Embryonic facial prominence (tissue), 1 donor: ENCODE results near the gene FKRP.
A peak's percentile ranks its signal among the peaks of the same experiment; 100 is the strongest.
"Not testable (repeated sequence)": the region's sequence is repeated elsewhere in the genome, so short reads cannot be mapped to it uniquely, and the experiment has no call there.

Source experiments
- DNase-seq: peaks from one replicate; pipeline ENCODE4 v3.0.0-alpha.2; 2016; ENCODE audit errors: extremely low spot score

Gene FKRP

DNA sequence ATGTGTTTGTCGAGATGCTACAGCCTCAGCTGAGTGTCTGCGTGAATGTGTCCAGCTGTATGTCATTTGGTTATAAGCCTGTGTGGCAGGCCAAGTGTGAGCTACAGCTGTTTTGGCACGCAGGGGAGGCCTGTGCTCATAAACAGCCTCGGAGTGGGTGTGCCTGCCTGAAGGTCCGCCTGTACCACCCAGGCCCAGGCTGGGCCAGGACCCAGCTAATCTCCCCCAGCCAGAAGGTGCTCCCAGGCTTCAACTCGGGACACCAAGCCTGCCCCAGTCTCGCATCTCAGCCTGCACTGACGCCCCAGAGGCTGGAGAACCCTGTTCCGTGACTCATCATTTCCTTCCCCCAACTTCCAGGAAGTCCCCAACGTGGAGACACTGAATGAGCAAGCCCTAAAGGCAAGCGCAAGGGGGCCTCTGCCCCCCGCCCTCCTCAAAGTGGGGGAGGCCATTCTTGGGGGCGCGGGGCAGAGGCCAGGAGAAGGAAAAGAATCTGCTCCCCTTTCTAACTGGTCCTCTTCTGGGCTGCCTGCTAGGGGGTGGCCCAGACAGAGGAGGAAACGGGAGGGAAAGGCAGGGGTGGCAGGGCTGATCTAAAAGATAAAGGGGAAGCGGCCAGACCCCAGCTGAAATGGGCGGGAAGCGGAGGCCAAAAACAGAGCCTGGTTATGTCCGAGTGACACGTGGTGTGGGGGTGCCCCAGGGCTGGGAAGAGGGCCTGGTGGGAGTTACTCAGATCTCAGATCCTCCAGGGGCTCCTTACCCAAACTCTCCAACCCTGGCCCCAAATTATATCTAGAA, 40.6 kb downstream of the FKRP start:
- no peak for DNase-seq

DNA sequence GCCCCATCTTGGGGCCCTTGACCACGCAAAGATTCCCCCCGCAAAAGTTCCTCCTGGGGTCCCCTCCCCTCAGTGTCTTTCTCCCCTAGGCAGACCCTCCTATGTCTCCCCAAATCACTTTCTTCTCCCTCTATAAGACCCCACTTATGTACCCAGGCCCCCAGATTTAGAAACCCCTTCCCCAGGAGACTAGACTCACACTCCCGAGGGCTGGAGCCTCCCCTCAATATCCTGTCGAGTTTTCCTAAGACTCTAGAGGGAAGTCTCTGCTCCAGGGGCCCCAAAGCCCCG, 41.1 kb downstream of the FKRP start:
- no peak for DNase-seq

DNA sequence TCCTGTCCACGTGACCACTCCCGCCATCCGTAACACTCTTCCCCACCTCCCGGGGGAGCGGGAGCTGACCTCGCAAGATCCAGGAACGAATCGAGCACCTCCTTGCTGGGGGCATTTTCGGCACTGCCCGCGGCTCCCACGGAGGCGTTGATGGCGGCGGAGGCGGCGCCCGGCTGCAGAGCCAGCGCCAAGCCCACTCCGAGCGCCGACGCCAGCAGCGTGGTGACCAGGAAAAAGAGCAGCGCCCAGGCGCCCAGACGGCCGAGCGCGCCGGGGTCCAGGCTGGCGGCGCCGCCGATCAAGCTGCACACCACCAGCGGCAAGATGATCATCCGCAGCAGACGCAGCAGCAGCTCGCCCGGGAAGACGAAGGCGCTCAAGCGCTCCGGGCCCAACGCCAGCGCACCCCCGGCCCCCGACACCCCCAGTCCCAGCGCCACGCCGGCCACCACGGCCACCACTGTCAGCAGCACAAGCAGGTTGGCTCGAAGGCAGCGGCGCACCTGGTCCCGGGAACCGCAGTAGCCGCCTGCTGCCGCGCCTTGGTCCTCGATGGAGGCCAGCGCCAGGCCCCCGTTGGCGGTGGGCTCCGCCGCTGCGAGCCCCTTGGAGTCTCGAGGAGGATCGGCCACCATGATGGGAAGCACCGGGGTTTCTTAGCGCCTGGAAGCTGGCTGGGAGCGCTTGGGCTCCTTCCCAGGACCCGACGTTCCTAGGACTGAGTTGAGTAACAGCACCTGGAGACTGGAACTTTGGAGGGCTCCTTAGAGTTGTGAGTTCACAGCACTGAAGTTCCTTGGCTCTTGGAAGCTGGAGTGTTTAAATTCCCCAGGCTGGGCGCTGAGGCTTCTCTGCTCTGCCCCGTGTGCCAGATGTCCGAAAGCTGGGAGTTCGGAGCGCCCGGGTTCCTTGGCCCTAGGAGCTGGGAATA, 41.7 kb downstream of the FKRP start:
- no peak for DNase-seq

DNA sequence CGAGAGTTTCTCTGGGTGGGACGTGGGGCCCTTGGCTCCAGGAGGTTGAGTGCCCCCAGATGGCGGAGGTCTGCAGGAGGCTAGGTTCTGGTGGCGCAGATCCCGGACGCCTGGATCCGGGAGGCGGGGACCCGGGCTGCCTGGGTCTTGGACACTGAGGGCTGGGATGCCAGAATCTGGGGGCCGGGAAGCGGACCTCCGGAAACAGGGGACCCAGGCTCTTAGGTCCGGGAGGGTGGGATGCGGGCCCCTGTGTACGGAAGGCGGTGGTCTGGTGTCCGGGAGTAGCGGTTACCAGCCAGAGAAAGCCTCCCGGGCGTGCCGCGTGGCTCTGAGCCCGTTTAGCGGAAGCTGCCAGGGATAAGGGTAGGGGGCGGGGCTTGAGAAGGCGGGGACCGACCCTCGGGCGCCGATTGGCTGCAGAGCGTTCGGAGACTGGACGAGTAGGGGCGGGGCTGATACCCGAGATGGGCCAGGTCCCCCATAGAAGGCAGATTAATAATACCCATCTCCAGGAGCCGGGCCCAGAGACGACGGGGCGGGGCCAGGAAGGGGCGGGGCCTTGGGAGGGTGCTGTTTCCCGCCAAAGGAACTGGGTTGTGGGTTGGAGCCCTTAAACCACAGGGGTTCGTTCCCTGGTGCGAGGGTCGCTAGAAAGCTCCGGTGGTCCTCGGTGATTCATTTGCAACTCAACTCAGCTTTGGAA, 42.6 kb downstream of the FKRP start, which contains the start of gene SLC1A5:
Gene SLC1A5, minus strand, starts transcription at position 333 of the 706 bp plus-strand sequence. CDS start 629 bp downstream, outside the sequence.
- peak; percentile 83 for DNase-seq

GRCh38 chr19:46788968-46789338, 43.1 kb downstream of the FKRP start:
- DNase-seq: no peak

DNA sequence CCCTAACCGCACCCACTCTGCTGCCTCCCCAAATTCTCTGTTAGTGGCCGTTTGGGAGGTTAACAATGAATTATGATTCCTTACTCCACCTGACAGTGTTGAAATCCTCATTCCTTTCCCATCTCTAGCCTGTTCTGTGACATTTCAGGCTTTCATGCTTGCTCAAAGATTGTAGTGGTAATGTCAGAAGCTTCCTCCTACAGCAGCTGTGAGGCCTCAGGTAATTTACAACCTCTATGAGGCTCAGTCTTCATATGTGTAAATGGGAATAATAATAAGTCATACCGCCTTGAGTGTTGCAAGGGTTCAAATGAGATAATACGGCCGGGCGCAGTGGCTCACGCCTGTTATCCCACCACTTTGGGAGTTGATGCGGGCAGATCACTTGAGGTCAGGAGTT, 43.5 kb downstream of the FKRP start:
- DNase-seq: no peak

GRCh38 chr19:46791944-46792343, 46.1 kb downstream of the FKRP start:
- DNase-seq: no peak

- DNase-seq: no peak
Measured at GRCh38 chr19:46797881-46798280, 52.0 kb downstream of the FKRP start.

GRCh38 chr19:46798713-46799112, 52.9 kb downstream of the FKRP start:
- DNase-seq: no peak

DNA sequence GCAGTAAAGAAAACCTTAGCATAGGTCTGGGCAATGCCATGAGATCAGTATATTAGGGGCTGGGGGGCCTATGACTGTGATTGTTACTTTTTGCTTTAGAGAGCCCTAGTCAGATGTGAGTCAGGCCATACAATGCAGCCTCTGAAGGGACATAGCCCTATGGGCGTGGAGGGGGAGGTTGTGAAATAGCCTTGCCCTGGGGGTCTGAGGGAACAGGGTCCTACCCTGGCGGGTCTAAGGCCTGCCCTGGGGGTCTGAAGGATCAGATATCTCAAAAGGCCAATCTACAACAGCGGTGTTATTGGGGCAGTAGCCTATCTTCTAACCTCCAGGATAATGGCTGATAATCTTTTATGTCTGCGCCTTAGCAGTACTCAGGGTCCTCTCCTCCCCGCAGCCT, 56.3 kb downstream of the FKRP start:
- no peak for DNase-seq

- DNase-seq: no peak
Measured at GRCh38 chr19:46803555-46803954, 57.7 kb downstream of the FKRP start.

DNA sequence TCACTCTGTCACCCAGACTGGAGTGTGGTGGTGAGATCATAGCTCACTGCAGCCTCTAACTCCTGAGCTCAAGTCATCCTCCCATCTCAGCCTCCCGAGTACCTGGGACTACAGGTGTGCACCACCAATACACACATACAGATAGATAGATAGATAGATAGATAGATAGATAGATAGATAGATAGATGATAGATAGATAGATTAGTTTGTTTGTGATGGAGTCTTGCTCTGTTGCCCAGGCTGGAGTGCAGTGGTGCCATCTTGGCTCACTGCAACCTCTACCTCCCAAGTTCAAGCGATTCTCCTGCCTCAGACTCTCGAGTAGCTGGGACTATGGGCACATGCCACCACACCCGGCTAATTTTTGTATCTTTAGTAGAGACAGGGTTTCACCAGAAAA, 58.6 kb downstream of the FKRP start:
- not testable (repeated sequence) for DNase-seq

DNA sequence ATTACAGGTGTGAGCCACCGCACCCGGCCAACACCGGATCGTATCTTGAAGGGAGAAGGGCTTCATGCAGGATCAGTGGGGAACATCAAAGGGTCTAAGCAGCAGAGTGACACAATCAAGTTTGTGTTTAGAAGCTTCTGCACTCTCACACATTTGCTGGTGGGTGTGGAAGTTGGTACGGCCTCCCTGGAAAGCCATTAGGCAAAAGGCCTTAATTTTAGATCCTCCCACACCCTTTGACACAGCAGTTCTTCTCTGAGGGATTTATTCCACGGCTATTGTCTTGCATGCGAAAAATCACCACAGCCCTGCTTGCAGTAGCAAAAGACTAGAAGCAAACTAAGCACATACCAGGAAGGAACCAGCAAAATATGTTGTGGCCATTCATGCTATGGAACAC, 60.8 kb downstream of the FKRP start:
- no peak for DNase-seq
